Lower lobe of right lung (tissue), 2 donors: ENCODE data around the gene CHRNE. TPM values are rescaled to one million over a fixed set of nuclear protein-coding genes. Genes with fewer than 3 reads are reported as not detected.

Experiments used
- ATAC-seq, 2 donors: fragments of 200-7000 bp; cut with Tn5 transposase; one replicate each; pipeline ENCODE4 v1.9.1; 2020 to 2022; ENCODE audit warnings: mild to moderate bottlenecking in 2 of 2, moderate library complexity in 2 of 2
- DNase-seq: peaks from one replicate; pipeline ENCODE4 v3.0.0-alpha.2; 2020
- H3K27ac ChIP-seq: fragments of 200-600 bp; one replicate; pipeline ENCODE4 v1.8.0; 2022
- H3K27me3 ChIP-seq: fragments of 200-600 bp; one replicate; pipeline ENCODE4 v1.8.0; 2022; ENCODE audit warnings: low read depth
- H3K36me3 ChIP-seq: fragments of 200-600 bp; one replicate; pipeline ENCODE4 v1.8.0; 2022; ENCODE audit warnings: mild to moderate bottlenecking
- H3K4me1 ChIP-seq: fragments of 200-600 bp; one replicate; pipeline ENCODE4 v1.8.0; 2022
- H3K4me3 ChIP-seq: fragments of 200-600 bp; one replicate; pipeline ENCODE4 v1.8.0; 2022; ENCODE audit warnings: mild to moderate bottlenecking
- H3K9me3 ChIP-seq: fragments of 200-600 bp; one replicate; pipeline ENCODE4 v1.8.0; 2022
- CTCF ChIP-seq: fragments of 200-600 bp; IDR thresholded peaks from one replicate; pipeline ENCODE4 v1.8.0; 2022; ENCODE audit warnings: antibody characterized with exemption, mild to moderate bottlenecking
- intact Hi-C: fragments of 100-400 bp; cut with DNase I; formaldehyde crosslinking; loops from one replicate; pipeline ENCODE4 v1.11.0; 2022
- total RNA-seq: library from RNA; stranded (reverse); fragmentation: NEBNext Ultra II Directional; extraction: Animal tissue kit (Norgen Biotek cat#: 25700); gene quantifications from one replicate; pipeline ENCODE4 v1.2.1, GENCODE V29; 2021
- donor health status: DM: no; HTN: yes; CAD: no; lungs with severe emphysema.

The CHRNE gene
- total RNA-seq, 1 donor from 2014 or later, result 0.71 TPM

- intact Hi-C loops, result no loop called here
- ATAC-seq (no peak), DNase-seq (no peak)
- Histone ChIP-seq H3K4me1 (peaks cover 41% of the 10 kb centered on the region), H3K27ac (no peak overlapping the region), H3K27me3 (no peaks in the 10 kb centered on the region), H3K4me3 (no peak overlapping the region), H3K36me3 (peaks cover 41% of the 10 kb centered on the region), H3K9me3 (no peaks in the 10 kb centered on the region)
- TF ChIP-seq CTCF, result no peak
Observed at GRCh38 chr17:4938069-4938491, 35.2 kb upstream of the CHRNE start.

GRCh38 chr17:4937553-4937952 is 34.7 kb upstream of the CHRNE start:
- ATAC-seq (no peak), DNase-seq (no peak)
- Histone ChIP-seq H3K9me3 (no peaks in the 10 kb centered on the region), H3K4me1 (peaks cover 37% of the 10 kb centered on the region), H3K27me3 (no peaks in the 10 kb centered on the region), H3K4me3 (no peak overlapping the region), H3K27ac (no peak overlapping the region), H3K36me3 (peaks cover 36% of the 10 kb centered on the region)
- intact Hi-C loops, result no loop called here
- no peak for TF ChIP-seq CTCF

GRCh38 chr17:4936436-4936835 is 33.5 kb upstream of the CHRNE start:
- Histone ChIP-seq H3K9me3 (no peaks in the 10 kb centered on the region), H3K27ac (no peak overlapping the region), H3K27me3 (no peaks in the 10 kb centered on the region), H3K4me3 (no peak overlapping the region), H3K36me3 (peaks cover 28% of the 10 kb centered on the region), H3K4me1 (peaks cover 34% of the 10 kb centered on the region)
- intact Hi-C loops, result no loop called here
- TF ChIP-seq CTCF, result no peak
- no peak for ATAC-seq
- DNase-seq, result no peak

- Histone ChIP-seq H3K9me3 (no peaks in the 10 kb centered on the region), H3K36me3 (peaks cover 28% of the 10 kb centered on the region), H3K27me3 (no peaks in the 10 kb centered on the region), H3K4me1 (peaks cover 27% of the 10 kb centered on the region), H3K4me3 (no peak overlapping the region), H3K27ac (no peak overlapping the region)
- intact Hi-C loops, result no loop called here
- ATAC-seq, result no peak
- no peak for TF ChIP-seq CTCF
- DNase-seq, result no peak
Observed at GRCh38 chr17:4935650-4936049, 32.8 kb upstream of the CHRNE start.

- Histone ChIP-seq H3K9me3 (no peaks in the 10 kb centered on the region), H3K36me3 (peaks cover 28% of the 10 kb centered on the region), H3K27me3 (no peaks in the 10 kb centered on the region), H3K27ac (no peak overlapping the region), H3K4me1 (peaks cover 26% of the 10 kb centered on the region), H3K4me3 (no peak overlapping the region)
- peak; percentile 18 to 48 for ATAC-seq
- no peak for DNase-seq
- TF ChIP-seq CTCF, result peak; percentile 16
- intact Hi-C loops, result no loop called here
Observed at GRCh38 chr17:4934173-4934979, 31.5 kb upstream of the CHRNE start.
